SK-N-SH (cell line): ENCODE measurements around the gene SLC25A41.

ENCODE experiments used
- EP300 ChIP-seq, 2 experiments: IDR thresholded peaks; 2 replicates each; pipeline versions ENCODE4 v1.4.0 to v1.6.1; 2012; ENCODE audit warnings: borderline replicate concordance in 1 of 2, low read depth in 1 of 2, low read length in 1 of 2
- FOXM1 ChIP-seq: IDR thresholded peaks from 2 replicates; pipeline ENCODE4 v1.4.0; 2012; ENCODE audit warnings: low read depth, mild to moderate bottlenecking
- RAD21 ChIP-seq: IDR thresholded peaks from 2 replicates; pipeline ENCODE4 v1.6.1; 2012; ENCODE audit warnings: mild to moderate bottlenecking, low read length
- TAF1 ChIP-seq: IDR thresholded peaks from 2 replicates; pipeline ENCODE4 v1.6.1; 2012; ENCODE audit warnings: low read depth, mild to moderate bottlenecking, low read length, moderate library complexity, borderline replicate concordance
- YY1 ChIP-seq: IDR thresholded peaks from 2 replicates; pipeline ENCODE4 v1.4.0; 2012; ENCODE audit warnings: low read depth, mild to moderate bottlenecking
- ZBTB33 ChIP-seq: IDR thresholded peaks from 2 replicates; pipeline ENCODE4 v1.4.0; 2012; ENCODE audit warnings: low read depth, borderline replicate concordance
- TF ChIP-seq, protein P1 (sequence below): fragments of 150-350 bp; IDR thresholded peaks from 2 replicates; pipeline ENCODE4 v1.6.1; 2017; ENCODE audit warnings: antibody characterized with exemption, low read length, low read depth, borderline replicate concordance
- TF ChIP-seq, protein P2 (sequence below): fragments of 200-600 bp; sonication (generic); IDR thresholded peaks from 2 replicates; pipeline ENCODE4 v1.6.1; 2017; ENCODE audit warnings: antibody characterized with exemption, mild to moderate bottlenecking, moderate library complexity

GRCh38 chr19:6465006-6465405, 31.4 kb upstream of the SLC25A41 start:
- TF ChIP-seq RAD21 (no peak), ZBTB33 (no peak), EP300 (IDR thresholded peaks at IDR 0.05; ENCODE audit: borderline replicate concordance in 1 of 2, low read depth in 1 of 2, low read length in 1 of 2) (no peak), FOXM1 (no peak), YY1 (no peak), TAF1 (no peak)
- TF ChIP-seq, protein P1, sequence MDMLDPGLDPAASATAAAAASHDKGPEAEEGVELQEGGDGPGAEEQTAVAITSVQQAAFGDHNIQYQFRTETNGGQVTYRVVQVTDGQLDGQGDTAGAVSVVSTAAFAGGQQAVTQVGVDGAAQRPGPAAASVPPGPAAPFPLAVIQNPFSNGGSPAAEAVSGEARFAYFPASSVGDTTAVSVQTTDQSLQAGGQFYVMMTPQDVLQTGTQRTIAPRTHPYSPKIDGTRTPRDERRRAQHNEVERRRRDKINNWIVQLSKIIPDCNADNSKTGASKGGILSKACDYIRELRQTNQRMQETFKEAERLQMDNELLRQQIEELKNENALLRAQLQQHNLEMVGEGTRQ = no peak
- TF ChIP-seq, protein P2, sequence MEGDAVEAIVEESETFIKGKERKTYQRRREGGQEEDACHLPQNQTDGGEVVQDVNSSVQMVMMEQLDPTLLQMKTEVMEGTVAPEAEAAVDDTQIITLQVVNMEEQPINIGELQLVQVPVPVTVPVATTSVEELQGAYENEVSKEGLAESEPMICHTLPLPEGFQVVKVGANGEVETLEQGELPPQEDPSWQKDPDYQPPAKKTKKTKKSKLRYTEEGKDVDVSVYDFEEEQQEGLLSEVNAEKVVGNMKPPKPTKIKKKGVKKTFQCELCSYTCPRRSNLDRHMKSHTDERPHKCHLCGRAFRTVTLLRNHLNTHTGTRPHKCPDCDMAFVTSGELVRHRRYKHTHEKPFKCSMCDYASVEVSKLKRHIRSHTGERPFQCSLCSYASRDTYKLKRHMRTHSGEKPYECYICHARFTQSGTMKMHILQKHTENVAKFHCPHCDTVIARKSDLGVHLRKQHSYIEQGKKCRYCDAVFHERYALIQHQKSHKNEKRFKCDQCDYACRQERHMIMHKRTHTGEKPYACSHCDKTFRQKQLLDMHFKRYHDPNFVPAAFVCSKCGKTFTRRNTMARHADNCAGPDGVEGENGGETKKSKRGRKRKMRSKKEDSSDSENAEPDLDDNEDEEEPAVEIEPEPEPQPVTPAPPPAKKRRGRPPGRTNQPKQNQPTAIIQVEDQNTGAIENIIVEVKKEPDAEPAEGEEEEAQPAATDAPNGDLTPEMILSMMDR = no peak
